ENCODE results near the gene RASGRP4.

GRCh38 chr19:38424272-38424671 lies 1.7 kb downstream of the RASGRP4 start:
- no peak for TF ChIP-seq CTCF (conservative IDR thresholded peaks at IDR 0.05)
- TF ChIP-seq ZFX (IDR thresholded peaks at IDR 0.05): no peak

Measured in C4-2B (cell line).